BE2C (cell line): ENCODE data around the gene CFAP100.

ENCODE experiments used
- DNase-seq: peaks from one replicate; pipeline ENCODE4 v3.0.0-alpha.2; 2020
- H3K27me3 ChIP-seq: fragments of 250-450 bp; sonication (Bioruptor Pico); 2 replicates; pipeline ENCODE4 v1.5.1; 2020; ENCODE audit warnings: mild to moderate bottlenecking
- H3K36me3 ChIP-seq: fragments of 250-450 bp; sonication (Bioruptor Pico); 2 replicates; pipeline ENCODE4 v1.5.1; 2020; ENCODE audit warnings: mild to moderate bottlenecking
- H3K4me1 ChIP-seq: fragments of 250-450 bp; sonication (Bioruptor Pico); 2 replicates; pipeline ENCODE4 v1.5.1; 2020
- H3K4me3 ChIP-seq: 2 replicates; pipeline ENCODE4 v1.5.1; 2011; ENCODE audit warnings: low read depth, low read length
- H3K9me3 ChIP-seq: fragments of 250-450 bp; sonication (Bioruptor Pico); 2 replicates; pipeline ENCODE4 v1.5.1; 2020
- CTCF ChIP-seq: IDR thresholded peaks from 2 replicates; pipeline ENCODE4 v1.5.1; 2012; ENCODE audit warnings: mild to moderate bottlenecking, low read depth, low read length

The CFAP100 gene

GRCh38 chr3:126424039-126424717, 29.5 kb downstream of the CFAP100 start:
- no peaks in the 10 kb centered on the region for H3K36me3 ChIP-seq
- no peaks in the 10 kb centered on the region for H3K4me1 ChIP-seq
- TF ChIP-seq CTCF = no peak
- no peak overlapping the region for H3K4me3 ChIP-seq
- H3K27me3 ChIP-seq = no peaks in the 10 kb centered on the region
- peaks cover 3% of the 10 kb centered on the region; the same call in 1 of the 2 replicates for H3K9me3 ChIP-seq
- DNase-seq = no peak

GRCh38 chr3:126424751-126425150, 30.0 kb downstream of the CFAP100 start:
- no peak for TF ChIP-seq CTCF
- no peaks in the 10 kb centered on the region for H3K36me3 ChIP-seq
- H3K4me3 ChIP-seq = no peak overlapping the region
- peaks cover 3% of the 10 kb centered on the region; the same call in 1 of the 2 replicates for H3K9me3 ChIP-seq
- H3K27me3 ChIP-seq = no peaks in the 10 kb centered on the region
- no peak for DNase-seq
- H3K4me1 ChIP-seq = no peaks in the 10 kb centered on the region

DNA sequence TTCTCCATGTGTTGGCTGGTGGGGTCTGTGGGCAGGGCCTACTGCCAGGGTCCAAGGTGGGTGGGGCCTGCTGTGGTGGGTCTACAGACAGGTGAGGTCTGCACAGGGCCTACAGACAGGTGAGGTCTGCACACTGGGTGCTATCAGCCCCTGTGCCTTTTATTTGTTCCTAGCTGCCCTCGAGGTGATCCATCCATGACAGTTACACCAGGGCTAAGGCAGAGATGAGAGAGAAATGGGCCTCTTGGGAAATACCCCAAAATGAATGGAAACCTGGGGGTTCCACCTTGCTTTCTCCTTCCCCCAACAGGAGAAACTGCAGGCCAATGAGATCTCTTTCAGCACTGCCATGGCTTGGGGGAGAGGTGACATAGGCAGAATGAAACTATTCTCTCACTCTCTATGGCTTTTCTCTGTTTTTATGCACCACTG, 36.4 kb downstream of the CFAP100 start:
- no peaks in the 10 kb centered on the region for H3K27me3 ChIP-seq
- no peak for DNase-seq
- no peaks in the 10 kb centered on the region for H3K36me3 ChIP-seq
- H3K9me3 ChIP-seq = peaks cover 1% of the 10 kb centered on the region; the same call in 1 of the 2 replicates
- no peak for TF ChIP-seq CTCF
- H3K4me3 ChIP-seq = no peak overlapping the region
- H3K4me1 ChIP-seq = no peaks in the 10 kb centered on the region

GRCh38 chr3:126432361-126433104, 37.8 kb downstream of the CFAP100 start:
- DNase-seq = no peak
- no peaks in the 10 kb centered on the region for H3K36me3 ChIP-seq
- H3K27me3 ChIP-seq = no peaks in the 10 kb centered on the region
- no peak for TF ChIP-seq CTCF
- no peaks in the 10 kb centered on the region for H3K9me3 ChIP-seq
- no peaks in the 10 kb centered on the region for H3K4me1 ChIP-seq
- no peak overlapping the region for H3K4me3 ChIP-seq

DNA sequence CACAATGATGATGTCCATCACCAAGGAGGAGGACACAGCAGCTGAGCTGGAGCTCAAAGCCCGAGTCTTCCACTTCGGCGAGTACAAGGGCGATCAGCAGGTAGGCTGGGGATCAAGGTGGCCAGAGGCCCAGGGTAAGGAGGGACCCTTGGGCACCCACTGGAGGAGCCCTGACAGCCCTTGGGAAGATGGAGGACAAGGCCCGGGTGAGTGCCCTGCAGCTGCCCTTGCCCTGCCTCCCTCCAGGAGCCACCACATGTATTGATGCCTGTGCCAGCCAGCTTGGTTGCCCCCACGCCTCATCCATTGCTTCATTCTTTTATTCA, 38.4 kb downstream of the CFAP100 start:
- Histone ChIP-seq H3K27me3 (no peaks in the 10 kb centered on the region), H3K36me3 (no peaks in the 10 kb centered on the region), H3K4me3 (no peak overlapping the region), H3K9me3 (no peaks in the 10 kb centered on the region), H3K4me1 (no peaks in the 10 kb centered on the region)
- TF ChIP-seq CTCF = no peak
- no peak for DNase-seq
